ENCODE results near the gene RTTN.
A peak's percentile ranks its signal among the peaks of the same experiment; 100 is the strongest.

RTTN gene

DNA sequence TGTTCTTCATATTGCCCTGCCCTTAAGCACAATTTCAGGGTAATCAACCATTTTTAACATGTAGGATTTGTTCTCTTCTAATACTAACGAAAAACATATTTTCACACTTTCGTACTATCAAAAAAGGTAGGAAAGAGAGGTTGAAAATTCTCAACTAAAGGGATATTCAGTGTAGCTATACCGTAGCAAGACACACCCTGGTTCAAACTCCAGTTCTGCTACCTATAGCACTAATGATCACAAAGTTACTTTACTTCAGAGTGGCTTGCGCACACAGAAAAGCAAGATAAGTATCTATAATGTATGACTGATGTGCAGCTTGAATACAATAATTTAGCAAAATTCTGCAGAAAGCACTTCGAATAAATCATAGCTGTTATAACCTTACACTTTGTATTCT, 132.1 kb downstream of the RTTN start:
- no peak for DNase-seq (ENCODE audit: low read depth)

DNA sequence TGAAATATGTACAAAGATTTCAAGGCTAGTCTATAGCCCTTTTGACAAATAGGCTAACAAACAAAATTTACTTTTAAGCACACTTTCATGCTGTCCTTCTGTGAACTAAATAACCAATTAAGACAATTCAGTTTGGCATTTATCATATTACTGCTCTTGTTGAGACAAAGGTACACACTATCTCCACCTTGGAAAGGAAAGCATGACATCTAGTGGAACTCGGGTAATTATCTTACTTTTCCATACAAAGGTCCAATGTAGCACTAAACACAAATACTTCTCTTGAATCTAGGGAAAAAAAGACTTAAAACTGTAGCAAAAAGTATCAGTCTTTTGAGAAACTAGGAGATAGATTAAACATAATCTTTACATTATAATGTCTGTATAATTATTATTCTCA, 132.8 kb downstream of the RTTN start:
- no peak for DNase-seq (ENCODE audit: low read depth)

DNA sequence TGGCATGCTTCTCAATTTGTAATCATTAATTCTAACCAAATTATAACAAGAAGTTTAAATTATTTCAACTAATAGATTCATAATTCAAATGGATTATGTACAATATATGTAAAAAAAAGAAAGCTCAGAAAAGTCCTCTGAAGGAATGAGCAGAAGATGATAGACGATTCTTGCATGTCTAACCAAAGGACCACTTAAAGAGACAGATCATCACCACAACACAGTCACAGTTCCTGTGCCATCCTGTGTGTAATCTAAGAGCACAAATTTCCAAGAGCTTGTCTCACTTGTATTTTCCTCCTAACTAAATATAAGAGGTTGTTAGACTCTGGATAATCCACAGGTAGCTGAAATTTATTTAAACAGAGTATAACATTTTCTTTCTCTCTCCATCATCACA, 135.5 kb downstream of the RTTN start:
- DNase-seq (ENCODE audit: low read depth): no peak

DNA sequence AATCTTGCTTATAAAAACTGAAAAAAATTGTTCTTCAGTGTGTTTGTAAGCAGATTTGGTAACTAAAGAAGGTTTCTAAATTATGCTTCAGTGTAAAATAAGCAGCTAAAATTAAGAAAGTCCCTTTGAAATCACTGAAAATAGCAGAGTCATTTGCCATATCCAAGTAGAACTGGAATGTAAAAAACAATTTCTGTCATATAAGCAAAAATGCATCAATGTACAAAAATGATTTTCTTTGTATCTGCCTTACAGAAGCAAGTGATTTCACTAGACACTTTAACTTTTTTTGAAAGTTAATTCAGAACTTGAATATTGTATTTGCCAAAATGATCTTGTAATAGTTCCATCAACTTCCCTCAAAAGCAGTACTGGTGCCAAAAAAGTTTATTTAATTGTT, 136.1 kb downstream of the RTTN start:
- DNase-seq (ENCODE audit: low read depth): no peak

DNA sequence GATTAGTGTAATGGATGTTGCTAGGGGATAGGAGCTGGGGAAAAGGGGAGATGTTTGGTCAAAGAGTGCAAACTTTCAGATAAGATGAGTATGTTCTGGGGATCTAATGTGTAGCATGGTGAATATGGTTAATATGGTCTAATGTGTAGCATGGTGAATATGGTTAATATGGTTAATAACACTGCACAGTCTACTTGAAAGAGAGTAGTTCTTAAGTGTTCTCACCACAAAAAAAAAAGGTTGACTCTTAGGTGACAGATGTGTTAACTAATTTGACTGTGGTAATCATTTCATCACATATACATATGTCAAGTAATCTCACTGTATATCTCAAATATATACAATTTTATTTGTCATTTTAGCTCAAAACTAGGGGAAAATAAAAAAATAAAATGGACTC, 136.5 kb downstream of the RTTN start:
- DNase-seq (ENCODE audit: low read depth): no peak

DNA sequence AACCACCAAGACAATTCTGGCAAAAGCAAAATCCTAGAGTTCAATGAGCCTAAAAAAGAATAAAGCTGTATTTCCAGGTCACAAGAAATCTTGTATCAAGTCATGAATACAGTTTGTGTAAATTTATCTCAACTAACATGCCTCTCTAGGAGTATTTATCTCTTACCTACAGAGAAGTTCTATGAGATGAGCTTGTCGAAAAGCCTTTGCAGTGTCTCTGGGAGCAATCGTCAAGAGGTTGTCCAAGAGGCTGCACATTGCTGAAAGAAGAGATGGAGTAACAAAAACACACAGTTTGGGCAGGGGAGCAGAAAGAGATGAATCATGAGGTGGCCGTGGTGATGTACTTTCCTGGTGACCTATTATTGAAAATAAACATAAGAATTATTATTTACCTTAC, 145.8 kb downstream of the RTTN start:
- DNase-seq (ENCODE audit: low read depth): no peak

DNA sequence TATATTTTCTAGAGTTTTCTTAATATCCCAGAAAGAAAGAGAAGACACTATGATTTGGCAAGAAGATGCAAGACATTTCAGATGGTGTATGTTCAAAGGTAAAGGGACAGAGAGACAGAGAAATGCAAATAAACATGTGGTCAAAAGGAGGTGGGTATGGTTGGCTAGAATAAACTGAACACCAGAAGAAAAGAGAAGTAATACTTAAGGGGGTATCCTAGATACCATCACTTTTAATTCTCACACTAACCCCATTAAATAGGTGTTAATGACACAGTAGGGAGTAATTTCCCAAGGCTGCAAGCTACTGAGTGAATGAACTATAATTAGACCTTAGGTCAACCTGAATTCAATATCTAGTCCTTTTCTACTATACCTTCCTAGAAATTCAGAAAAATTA, 146.6 kb downstream of the RTTN start:
- no peak for DNase-seq (ENCODE audit: low read depth)

DNA sequence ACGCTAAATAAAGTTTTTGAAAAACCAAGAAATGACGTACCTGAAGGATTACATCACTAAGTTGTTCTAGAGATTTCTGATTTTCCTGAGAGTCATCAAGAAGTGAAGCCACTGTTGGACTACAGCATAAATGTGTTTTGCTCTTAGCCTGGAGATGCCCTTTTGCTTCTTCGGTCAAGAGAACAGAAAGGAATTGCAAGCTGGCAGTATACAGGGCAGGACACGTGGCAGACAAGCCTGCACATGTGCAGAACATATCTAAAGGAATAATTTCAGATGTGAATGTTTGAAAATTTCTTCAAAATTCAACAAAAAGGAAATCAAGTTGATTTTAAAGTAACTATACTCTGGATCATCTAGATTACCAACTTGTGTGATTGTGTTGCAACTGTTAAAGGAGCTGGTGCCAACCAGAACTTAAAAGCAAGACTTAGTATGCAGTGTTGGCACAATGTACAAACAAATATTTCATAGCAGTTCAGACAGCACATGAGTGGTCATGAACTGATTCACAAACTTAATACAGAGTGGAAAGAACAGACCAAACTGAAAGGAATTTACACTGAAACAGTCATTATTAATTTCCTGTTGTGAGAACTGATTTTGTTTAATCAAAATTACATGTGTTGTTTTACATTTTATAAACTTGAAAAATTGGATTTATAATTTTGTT, 157.4 kb downstream of the RTTN start:
- no peak for DNase-seq (ENCODE audit: low read depth)

DNA sequence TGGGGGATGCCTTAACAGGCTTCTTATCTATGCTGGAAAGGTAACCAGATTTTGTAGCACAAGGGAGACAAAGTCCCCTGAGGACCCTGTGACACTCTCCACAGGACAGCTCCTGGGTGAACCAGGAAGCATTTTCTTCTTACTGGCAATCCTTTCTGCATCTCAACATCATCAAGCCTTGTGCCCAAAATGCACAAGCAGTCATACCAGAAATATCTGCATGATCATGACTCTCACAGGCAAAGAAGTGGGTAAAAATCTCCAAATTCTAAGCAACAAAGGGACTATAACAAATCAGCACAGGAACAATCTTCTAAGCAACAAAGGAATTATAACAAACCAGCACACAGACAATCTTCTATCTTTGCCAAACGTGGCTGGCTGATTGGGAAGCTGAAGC, 158.7 kb downstream of the RTTN start:
- DNase-seq (ENCODE audit: low read depth): no peak

DNA sequence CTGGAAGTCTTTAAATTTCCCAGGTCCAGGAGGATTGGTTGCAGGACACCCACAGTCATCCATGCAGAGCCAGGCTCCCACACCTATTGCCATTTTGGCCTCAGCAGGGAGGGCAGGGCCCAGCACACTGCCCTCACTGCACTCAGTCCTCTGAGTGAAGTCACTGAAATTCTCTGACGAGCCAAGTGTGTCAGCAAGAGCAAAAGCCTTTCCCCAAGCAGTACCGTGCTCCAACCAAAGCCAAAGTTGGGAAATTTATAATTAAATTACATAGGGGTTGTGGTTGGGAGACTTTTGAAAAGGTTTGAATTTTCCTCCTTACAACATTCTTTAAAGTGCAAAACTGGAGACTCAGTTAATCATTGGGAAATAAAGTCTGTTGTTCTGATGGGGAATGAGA, 159.3 kb downstream of the RTTN start:
- no peak for DNase-seq (ENCODE audit: low read depth)

DNA sequence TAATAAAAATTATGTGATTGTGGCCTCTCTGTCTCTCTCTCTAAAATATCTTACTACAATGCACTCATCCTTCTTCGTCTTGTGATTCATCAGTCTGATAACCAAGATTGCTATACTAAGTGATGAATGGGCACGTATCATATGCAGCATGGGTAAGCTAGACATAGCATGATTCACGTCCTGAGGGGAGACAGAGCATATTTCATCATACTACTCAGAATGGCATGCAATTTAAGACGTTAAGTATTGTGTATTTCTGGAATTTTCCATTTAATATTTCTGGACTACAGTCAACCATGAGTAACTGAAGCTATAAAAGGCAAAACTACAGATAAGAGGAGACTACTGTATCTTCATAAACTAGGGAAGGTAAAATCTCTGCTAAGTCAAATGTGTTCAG, 160.9 kb downstream of the RTTN start:
- peak; percentile 98 for DNase-seq (ENCODE audit: low read depth)

DNA sequence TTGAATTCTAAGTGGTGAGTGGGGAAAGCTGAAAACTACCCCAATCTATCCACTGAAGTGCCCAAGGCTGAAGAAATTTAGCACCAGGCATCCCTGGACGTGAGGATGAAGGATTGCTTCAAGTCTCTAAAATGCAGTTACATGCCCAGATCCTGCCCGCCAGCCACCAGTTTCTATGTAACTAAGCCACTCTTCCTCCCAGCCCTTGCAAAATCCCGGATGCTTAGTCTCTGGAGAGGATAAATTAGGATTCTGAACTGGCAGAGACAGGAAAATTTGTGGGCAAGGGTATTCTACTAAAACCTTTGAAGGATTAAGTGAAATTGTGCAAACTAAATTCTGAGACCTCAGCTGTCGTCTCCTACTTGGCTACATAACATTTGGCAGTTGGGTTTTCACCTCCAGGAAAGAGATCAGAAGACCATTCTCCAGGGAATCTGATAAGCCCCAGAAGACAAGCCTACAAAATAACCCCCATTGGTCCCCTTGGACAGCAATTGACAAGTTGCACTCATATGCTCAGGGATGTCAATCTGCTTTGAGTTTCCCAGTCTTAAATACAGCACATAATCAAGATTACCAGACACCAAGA, 163.9 kb downstream of the RTTN start:
- no peak for DNase-seq (ENCODE audit: low read depth)

DNA sequence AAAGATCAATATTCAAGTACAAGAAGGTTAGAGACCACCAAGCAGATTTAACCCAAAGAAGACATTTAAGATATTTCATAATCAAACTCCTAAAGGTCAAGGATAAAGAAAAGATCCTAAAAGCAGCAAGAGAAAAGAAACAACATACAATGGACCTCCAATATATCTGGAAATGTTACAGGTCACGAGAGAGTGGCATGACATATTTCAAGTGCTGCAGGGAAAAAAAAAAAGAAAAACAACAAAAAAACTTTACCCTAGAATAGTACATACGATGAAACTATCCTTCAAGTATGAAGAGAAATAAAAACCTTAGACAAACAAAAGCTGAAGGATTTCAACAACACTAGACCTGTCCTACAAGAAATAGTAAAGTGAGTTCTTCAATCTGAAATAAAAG, 166.3 kb downstream of the RTTN start:
- no peak for DNase-seq (ENCODE audit: low read depth)

DNA sequence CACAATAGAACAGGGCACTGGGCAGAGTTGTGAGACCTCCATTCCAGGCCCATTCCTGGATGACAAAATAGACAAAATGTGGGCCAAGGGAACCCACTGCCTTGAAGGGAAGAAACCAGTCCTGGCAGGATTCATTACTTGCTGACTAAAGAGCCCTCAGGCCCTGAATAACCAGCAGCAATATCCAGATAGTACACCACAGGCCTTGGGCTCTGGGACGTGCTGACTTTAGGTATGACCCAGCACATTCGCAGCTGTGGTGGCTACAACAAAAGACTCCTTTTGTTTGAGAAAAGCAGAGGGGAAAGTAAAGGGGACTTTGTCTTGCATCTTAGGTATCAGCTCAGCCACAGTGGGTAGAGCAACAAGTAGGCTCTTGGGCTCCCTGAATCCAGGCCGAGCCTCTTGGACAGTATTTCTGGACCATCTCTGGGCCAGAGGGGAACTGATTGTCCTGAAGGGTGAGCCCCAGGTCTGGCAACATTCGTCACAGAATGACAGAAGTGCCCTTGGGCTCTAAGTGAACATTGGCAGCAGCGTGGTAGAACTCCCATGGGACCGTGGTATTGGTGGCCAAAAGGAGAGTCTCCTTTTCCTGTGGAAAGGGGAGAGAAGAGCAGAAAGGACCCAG, 167.9 kb downstream of the RTTN start:
- no peak for DNase-seq (ENCODE audit: low read depth)

DNA sequence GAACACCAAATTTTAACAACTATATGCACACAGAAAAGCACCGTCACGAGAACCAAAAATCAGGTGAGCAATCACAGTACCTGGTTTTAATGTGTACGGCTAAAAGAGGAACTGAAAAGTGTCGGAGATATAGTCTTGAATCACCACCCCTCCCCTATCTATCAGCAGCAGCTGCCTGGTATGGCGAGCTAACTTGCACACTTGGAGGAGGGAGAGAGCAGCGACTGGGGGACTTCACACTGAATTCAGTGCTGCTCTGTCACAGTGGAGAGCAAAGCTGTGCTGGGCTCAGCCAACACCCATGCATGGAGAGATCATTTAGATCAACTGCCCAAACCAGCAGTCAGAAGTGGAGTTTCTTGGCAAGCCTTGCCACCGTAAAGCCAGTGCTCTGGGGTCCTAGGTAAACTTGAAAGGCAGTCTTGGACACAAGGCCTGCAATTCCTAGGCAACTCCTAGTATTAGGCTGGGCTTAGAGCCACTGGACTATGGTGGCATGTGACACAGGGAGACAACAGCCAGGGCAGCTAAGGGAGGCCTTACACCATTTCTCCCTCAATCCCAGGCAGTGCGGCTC, 168.6 kb downstream of the RTTN start:
- no peak for DNase-seq (ENCODE audit: low read depth)

DNA sequence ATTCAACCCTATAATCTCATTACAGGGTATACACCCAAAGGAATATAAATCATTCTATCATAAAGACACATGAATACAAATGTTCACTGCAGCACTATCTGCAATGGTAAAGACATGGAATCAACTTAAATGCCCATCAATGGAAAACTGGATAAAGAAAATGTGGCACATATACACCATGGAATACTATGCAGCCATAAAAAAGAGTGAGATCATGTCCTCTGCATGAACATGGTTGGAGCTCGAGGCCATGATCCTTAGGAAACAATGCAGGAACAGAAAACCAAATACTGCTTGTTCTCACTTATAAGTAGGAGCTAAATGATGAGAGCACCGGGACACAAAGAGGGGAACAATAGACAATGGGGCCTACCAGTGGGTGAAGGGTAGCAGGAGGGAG, 169.3 kb downstream of the RTTN start:
- no peak for DNase-seq (ENCODE audit: low read depth)

DNA sequence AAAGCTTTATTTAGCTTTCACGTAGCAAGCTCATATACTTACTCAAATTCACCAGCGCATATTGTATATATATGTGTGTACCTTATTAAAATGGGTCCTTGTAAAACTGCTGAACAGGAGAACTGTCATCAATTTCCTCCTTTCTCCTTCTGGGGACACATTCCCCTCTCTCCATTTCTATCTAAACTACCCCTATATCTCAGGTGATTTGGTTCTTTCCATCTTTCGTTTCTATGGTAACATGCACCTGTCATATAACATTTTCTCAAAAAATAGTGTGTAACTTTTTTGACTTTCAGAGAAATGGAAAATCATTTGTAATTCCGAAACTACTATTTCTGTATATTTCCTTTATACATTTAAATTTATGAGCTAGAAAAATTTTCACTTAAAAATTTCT, 174.3 kb downstream of the RTTN start:
- DNase-seq (ENCODE audit: low read depth): no peak

DNA sequence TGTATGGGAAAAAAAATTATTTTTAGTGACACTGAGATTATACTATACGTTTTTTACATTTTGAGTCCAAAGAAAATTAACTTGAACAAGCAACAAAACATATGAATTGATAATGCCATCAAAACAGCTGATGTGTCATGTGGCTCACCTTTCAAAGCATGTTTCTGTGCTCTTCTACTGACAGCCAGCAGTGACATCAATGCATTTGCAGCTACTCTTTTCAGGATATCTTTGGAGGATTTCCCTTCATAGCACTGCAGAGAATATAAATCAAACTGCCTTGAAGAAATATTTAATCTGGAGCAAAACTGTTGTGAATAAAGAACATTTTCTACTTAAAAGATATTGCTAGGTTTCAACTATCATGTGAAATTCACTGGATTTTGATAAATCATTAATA, 174.8 kb downstream of the RTTN start:
- DNase-seq (ENCODE audit: low read depth): no peak

DNA sequence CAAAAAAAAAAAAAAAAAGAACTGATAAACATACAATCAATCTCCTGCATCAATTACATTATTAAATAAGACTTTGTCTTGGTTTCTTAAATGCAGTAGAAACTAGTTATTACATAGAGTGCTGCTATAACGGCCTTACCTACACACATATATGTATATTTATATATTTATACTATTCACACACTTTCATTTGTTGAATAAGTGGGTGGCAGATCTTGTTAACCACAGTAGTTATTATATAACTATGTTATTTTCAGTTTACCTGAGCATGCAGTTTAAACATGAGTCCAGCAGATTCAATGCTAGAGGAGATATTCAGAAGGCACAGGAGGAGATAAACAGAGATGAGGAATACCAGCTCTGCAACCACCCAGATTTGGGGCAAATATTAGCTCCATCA, 176.3 kb downstream of the RTTN start:
- DNase-seq (ENCODE audit: low read depth): no peak

DNA sequence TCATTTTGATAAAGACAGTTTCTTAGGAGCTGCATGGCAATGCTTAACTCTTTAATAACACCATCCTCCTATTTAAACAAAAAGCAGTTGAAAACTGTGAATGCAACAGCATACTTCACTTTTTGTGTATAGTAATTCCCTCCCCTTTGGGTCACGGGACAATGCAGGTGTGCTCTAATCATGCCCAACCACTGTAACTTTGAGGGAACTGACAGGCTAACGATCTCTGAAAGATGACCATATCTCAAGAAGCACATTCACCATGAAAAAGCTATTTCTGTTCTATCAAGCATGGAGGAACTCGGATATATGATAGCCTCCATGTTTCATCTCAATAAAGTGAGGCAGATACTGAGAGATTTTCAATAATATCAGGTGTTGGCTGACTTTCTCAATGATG, 176.8 kb downstream of the RTTN start:
- no peak for DNase-seq (ENCODE audit: low read depth)

DNA sequence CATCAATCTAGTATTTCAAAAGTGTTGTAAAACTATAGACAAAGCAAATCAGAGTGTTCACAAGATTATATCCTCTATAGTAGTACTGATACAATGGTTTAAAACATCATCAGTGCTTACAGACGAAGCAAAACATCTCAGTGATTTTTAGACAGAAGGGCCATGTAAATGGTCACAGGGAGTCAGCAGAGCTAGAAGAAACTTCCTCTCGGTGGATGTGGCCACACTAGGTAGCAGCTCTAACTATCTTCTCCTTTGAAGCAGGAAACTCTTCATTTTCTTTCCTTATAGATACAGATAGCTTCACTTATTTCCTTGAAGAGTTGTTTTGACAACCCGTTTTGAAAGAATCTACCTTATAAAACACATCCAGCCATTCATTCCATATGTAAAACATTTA, 177.4 kb downstream of the RTTN start:
- DNase-seq (ENCODE audit: low read depth): no peak

DNA sequence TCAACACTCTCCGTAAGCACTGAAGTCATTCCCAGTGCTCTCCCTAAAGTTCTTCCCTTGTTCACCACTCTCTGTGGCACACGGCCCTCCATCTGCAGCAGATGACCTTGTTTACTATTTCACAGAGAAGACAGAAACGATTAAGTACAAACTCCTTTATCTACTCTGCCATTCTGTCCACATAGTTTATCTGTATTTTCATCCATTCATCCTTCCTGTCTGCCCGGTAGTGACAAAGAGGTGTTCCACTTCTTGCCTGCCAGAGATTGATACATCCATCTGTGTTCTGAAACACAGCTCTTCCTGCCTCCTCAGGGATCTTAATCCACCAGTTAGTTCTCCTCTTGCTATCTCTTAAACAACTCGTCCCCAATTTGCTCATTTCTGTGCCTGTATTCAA, 179.9 kb downstream of the RTTN start:
- DNase-seq (ENCODE audit: low read depth): no peak

DNA sequence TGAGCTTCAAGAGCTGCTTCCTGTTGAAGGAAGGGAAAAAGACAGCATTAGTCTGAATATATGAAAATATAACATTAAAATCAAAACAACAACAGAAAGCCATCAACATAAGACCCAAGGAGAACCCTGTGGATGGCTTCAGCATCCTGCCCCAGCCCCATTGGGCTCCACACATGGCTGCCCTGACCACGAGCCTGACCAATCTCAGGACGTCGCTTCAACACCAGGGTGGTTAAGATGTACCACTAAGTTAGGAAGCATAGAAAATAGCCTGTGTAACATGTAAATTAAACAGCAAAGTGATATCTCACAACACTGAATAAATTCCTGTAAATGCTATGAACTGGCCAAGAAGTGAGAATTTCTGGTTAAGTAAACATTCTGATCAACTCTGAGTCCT, 180.7 kb downstream of the RTTN start:
- no peak for DNase-seq (ENCODE audit: low read depth)

DNA sequence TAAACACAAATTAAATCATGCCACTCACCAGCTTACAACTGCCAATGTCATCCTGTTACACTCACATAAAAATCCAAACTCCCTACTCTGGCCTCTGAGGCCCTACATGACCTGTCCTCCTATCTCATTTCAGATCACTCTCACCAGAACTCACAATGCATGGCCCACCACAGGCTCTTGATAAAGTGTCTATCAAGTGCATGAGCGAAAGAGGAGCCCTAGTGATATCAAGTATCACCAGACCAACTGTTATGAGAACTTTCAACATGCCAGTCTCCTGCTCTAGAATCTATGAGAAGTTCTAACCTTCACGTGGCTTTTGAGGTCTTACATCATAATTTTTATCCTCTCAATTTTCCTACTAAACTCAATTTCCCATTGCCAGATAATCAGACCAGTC, 181.4 kb downstream of the RTTN start:
- DNase-seq (ENCODE audit: low read depth): no peak

All from non-pigmented ciliary epithelial cell (primary cell).